Esophagus squamous epithelium (tissue), 5 donors: Measurements from ENCODE around the gene QRSL1. TPM values are rescaled to one million over a fixed set of nuclear protein-coding genes. Genes with fewer than 3 reads are reported as not detected.

Source experiments
- DNase-seq: peaks from one replicate; lab custom pipeline; 2025; lab: John Stamatoyannopoulos, UW
- H3K27ac ChIP-seq, 4 donors: fragments of 200-600 bp; sonication (generic); one replicate each; pipeline ENCODE4 v1.5.1; 2016 to 2019; ENCODE audit warnings: mild to moderate bottlenecking in 1 of 4
- H3K27me3 ChIP-seq, 4 donors: fragments of 200-600 bp; sonication (generic); 1 replicate in 3 of 4; 2 replicates in 1 of 4; pipeline versions ENCODE4 v1.5.1 to v1.6.0; 2017 to 2021; ENCODE audit warnings: antibody characterized with exemption in 1 of 4
- H3K36me3 ChIP-seq, 3 donors: fragments of 200-600 bp; sonication (generic); one replicate each; pipeline ENCODE4 v1.5.1; 2016 to 2019
- H3K4me1 ChIP-seq, 3 donors: fragments of 200-600 bp; sonication (generic); one replicate each; pipeline ENCODE4 v1.5.1; 2017 to 2019
- H3K4me3 ChIP-seq, 4 donors: fragments of 200-600 bp; sonication (generic); 1 replicate in 3 of 4; 2 replicates in 1 of 4; pipeline ENCODE4 v1.5.1; 2016 to 2019; ENCODE audit warnings: mild to moderate bottlenecking in 2 of 4, moderate library complexity in 1 of 4
- H3K9me3 ChIP-seq, 3 donors: fragments of 200-600 bp; sonication (generic); one replicate each; pipeline ENCODE4 v1.5.1; 2016 to 2019
- POLR2A ChIP-seq, 4 donors: fragments of 450-650 bp; IDR thresholded peaks; one replicate each; pipeline ENCODE4 v1.6.1; 2017; ENCODE audit warnings: antibody characterized with exemption in 4 of 4, mild to moderate bottlenecking in 4 of 4, moderate library complexity in 3 of 4
- WGBS, 2 donors: methylation state at CpG; one replicate each; pipeline ENCODE4 v1.1.5; 2018; 5-methylcytosine and 5-hydroxymethylcytosine counted together
- intact Hi-C: fragments of 100-400 bp; cut with DNase I; formaldehyde crosslinking; loops from one replicate; pipeline ENCODE4 v1.15.0; 2022
- total RNA-seq, 4 donors: library from RNA; depleted of rRNA; stranded (reverse); fragments of >200 nt; gene quantifications; one replicate each; pipeline ENCODE4 v1.1.0, GENCODE V29; 2016
- TF ChIP-seq, protein P1 (sequence below), 6 experiments: fragments of 450-650 bp in 4 of 6; fragments of 200-600 bp in 2 of 6; sonication (generic) in 2 of 6; IDR thresholded peaks; one replicate each; pipeline ENCODE4 v1.5.1; 2016 to 2019; ENCODE audit warnings: antibody characterized with exemption in 6 of 6, mild to moderate bottlenecking in 4 of 6, moderate library complexity in 4 of 6
- donor health status: DM: yes; HTN: yes; CAD: no.

The QRSL1 gene
- total RNA-seq, 4 donors from 2014 or later: 4.8 to 11.1 (median 9.3) TPM

DNA sequence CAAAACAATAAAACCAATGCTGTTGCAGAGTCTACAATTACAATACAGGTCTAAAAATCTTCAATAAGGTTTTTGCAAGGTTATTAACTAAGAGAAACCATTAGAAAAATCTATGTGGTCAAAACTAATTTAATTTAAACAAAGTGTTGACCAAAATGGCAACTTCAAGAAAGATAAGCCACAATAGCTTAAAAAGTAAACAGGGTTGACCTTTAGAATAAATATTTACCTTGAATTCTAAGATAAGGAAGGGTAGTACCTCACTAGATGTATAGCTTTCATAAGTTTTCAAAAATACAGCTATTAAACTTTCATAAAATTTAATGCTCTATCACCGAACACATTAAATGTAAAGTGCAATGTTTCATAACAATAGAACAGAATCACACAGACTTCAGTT, 11.5 kb upstream of the QRSL1 start:
- 88 to 97% methylated on average over 1 of the region's 1 CpG for WGBS, 2 donors
- intact Hi-C loops: no loop called here
- H3K4me1 ChIP-seq: no peaks in the 10 kb centered on the region

DNA sequence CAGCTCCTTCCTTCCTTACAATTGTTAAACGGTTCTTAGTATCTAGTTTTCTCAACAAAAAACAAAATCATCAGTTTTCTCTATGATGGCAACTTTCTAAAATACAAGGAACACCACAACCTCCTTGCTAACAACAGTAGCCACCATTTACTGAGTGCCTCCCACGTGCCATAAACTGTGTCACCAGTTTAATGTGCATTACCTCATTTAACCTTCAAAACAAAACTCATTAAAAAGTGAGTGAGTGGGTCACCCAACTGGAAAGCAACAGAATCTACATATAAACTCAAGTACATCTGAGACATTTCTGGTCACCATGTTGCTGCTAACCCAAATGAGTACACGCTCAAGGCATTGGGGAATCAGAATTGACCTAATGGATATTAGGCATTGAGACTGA, 11.1 kb upstream of the QRSL1 start:
- 71 to 77% methylated on average over 3 of the region's 3 CpGs for WGBS, 2 donors
- intact Hi-C loops: no loop called here

More for the DNA sequence above, 11.5 kb upstream of the QRSL1 start:
- H3K9me3 ChIP-seq: no peaks in the 10 kb centered on the region
- peaks cover 0 to 37% (median 0%) of the 10 kb centered on the region in 3 donors for H3K36me3 ChIP-seq
- DNase-seq: no peak
- H3K27me3 ChIP-seq: no peaks in the 10 kb centered on the region
- no peak overlapping the region for H3K4me3 ChIP-seq
- no peak for TF ChIP-seq POLR2A (IDR thresholded peaks at IDR 0.05)
- TF ChIP-seq, protein P1, sequence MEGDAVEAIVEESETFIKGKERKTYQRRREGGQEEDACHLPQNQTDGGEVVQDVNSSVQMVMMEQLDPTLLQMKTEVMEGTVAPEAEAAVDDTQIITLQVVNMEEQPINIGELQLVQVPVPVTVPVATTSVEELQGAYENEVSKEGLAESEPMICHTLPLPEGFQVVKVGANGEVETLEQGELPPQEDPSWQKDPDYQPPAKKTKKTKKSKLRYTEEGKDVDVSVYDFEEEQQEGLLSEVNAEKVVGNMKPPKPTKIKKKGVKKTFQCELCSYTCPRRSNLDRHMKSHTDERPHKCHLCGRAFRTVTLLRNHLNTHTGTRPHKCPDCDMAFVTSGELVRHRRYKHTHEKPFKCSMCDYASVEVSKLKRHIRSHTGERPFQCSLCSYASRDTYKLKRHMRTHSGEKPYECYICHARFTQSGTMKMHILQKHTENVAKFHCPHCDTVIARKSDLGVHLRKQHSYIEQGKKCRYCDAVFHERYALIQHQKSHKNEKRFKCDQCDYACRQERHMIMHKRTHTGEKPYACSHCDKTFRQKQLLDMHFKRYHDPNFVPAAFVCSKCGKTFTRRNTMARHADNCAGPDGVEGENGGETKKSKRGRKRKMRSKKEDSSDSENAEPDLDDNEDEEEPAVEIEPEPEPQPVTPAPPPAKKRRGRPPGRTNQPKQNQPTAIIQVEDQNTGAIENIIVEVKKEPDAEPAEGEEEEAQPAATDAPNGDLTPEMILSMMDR (IDR thresholded peaks at IDR 0.05): no peak
- no peak overlapping the region for H3K27ac ChIP-seq

DNA sequence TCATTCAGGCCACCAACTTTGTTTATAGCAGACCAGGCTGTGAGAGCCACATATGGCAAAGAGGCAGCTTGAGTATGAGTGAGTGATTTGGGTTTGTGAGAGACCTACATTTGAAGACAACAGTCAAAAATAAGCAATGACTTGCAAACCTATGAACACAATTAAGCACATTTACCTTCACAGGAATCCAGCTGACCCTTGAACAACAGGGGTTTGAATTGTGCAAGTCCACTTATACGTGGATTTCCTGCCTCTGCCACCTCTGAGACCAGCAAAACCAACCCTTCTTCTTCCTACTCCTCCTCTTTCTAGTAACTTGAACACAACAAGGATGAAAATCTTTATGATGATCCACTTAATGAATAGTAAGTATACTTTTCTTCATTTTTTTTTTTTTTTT, 10.2 kb upstream of the QRSL1 start:
- Histone ChIP-seq H3K27ac (no peak overlapping the region), H3K9me3 (no peaks in the 10 kb centered on the region), H3K36me3 (peaks cover 0 to 28% (median 0%) of the 10 kb centered on the region in 3 donors), H3K4me3 (no peak overlapping the region), H3K4me1 (no peaks in the 10 kb centered on the region), H3K27me3 (no peaks in the 10 kb centered on the region)
- intact Hi-C loops: no loop called here
- WGBS, 2 donors: 71 to 83% methylated on average over 1 of the region's 1 CpG
- TF ChIP-seq POLR2A (IDR thresholded peaks at IDR 0.05): no peak
- TF ChIP-seq, protein P1 (IDR thresholded peaks at IDR 0.05): no peak
- DNase-seq: no peak

More for the DNA sequence above, 11.1 kb upstream of the QRSL1 start:
- no peak overlapping the region for H3K27ac ChIP-seq
- H3K4me3 ChIP-seq: no peak overlapping the region
- H3K36me3 ChIP-seq: peaks cover 0 to 33% (median 0%) of the 10 kb centered on the region in 3 donors
- no peak for DNase-seq
- H3K9me3 ChIP-seq: no peaks in the 10 kb centered on the region
- no peaks in the 10 kb centered on the region for H3K27me3 ChIP-seq
- TF ChIP-seq POLR2A (IDR thresholded peaks at IDR 0.05): no peak
- TF ChIP-seq, protein P1 (IDR thresholded peaks at IDR 0.05): no peak
- H3K4me1 ChIP-seq: no peaks in the 10 kb centered on the region

DNA sequence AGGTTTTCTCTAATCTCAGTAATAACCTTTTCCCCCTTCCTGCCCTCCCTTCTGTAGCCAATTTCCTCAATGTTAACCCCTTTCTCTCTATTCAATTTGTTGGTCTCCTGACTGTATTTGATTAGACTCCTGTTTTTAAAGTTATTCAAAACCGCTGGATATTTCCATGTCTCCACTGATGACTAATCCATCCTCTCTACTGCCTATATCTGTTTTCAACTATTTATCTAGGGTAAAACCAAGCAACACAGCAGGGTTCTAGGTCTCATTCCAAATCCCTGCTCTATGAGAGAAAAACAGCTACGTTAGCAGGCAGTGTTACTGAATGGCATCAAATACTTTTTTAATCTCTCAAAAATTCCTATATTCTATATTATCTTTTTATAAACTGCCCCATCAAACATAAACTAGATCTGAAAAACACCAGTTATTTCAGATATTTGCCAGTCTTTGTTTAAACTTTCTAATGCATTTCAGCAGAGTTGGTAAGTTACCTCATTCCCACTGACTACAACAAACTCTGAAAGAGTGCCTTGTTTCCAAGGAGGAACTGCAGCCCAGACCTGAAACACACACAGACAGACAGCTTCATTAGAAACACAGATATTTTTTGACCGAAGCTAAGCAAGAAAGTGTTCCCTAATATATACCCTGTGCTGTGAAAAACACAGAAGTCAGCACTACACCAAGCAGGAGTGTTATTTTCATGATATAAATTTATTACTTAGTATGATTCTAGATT, 8.3 kb upstream of the QRSL1 start:
- no peak for TF ChIP-seq POLR2A (IDR thresholded peaks at IDR 0.05)
- H3K4me1 ChIP-seq: no peaks in the 10 kb centered on the region
- DNase-seq: no peak
- intact Hi-C loops: no loop called here
- H3K4me3 ChIP-seq: no peak overlapping the region
- H3K27ac ChIP-seq: no peak overlapping the region
- no peaks in the 10 kb centered on the region for H3K27me3 ChIP-seq
- 67 to 83% methylated on average over 2 to 3 of the region's 3 CpGs for WGBS, 2 donors
- no peaks in the 10 kb centered on the region for H3K9me3 ChIP-seq
- peaks cover 0 to 16% (median 0%) of the 10 kb centered on the region in 3 donors for H3K36me3 ChIP-seq

DNA sequence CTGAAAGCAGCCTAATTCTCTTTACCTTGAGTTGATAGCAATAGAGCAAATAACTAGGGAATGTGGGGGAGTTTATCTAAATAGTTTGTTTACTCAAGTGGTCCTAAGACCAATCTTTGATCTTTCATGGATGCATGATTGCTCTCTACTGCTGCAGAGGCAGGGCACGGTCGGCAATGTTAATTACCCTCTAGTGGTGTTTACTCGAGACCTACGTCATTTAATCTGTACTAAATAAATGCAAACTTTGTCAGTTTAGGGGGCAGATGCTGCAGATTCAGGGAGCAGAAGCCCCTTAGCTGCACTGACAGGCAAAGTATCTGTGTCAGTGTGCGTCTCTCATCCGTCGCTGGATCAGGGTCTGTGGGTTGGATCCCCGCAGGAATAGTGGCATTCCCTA, 7.0 kb upstream of the QRSL1 start:
- intact Hi-C loops: no loop called here
- Histone ChIP-seq H3K27me3 (no peaks in the 10 kb centered on the region), H3K36me3 (peaks cover 0 to 15% (median 0%) of the 10 kb centered on the region in 3 donors), H3K9me3 (no peaks in the 10 kb centered on the region), H3K27ac (no peak overlapping the region), H3K4me3 (no peak overlapping the region), H3K4me1 (no peaks in the 10 kb centered on the region)
- WGBS, 2 donors: 94 to 95% methylated on average over 7 to 8 of the region's 8 CpGs
- no peak for TF ChIP-seq POLR2A (IDR thresholded peaks at IDR 0.05)
- TF ChIP-seq, protein P1 (IDR thresholded peaks at IDR 0.05): no peak
- no peak for DNase-seq
